GM19193 (cell line): ENCODE data around the gene STARD3NL.

Experiments
- POLR2A ChIP-seq: IDR thresholded peaks from 4 replicates; pipeline ENCODE4 v1.6.1; 2011; ENCODE audit not compliant: insufficient read depth, insufficient read length; ENCODE audit errors: extremely low read depth

The STARD3NL gene, protein sequence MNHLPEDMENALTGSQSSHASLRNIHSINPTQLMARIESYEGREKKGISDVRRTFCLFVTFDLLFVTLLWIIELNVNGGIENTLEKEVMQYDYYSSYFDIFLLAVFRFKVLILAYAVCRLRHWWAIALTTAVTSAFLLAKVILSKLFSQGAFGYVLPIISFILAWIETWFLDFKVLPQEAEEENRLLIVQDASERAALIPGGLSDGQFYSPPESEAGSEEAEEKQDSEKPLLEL

DNA sequence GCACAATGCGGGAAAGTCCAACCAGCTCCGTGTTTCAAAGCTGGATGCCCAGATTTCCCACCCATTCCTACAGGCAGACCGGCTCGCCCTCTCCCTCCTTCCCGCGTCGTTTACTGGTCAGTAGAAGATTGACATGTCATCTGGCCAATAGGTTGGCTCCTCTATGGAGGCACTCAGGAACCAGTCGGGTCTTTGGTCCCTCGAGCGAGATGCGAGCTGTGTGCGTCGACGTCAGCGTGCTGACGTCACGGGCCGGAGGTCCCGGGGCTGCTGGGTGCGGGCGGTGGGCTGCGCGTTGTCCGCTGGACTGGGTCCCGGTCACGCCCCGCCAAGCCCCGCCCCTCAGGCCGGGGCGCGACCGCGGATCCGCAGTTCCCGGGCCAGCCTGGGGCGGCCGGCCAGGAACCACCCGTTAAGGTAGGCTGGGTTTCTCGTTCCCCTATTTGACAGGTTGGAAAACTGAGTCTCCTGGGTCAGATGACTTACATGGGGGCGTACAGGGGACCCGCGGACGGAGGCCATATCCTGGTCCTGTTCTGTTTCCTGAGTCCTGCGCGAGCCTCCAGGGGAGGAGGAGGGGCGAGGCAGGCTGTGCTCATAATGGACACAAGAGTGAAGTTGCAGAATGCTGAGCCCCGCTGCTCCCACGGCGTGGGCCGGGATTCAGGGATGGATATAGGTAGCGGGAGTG is at the start of gene STARD3NL:
Gene STARD3NL, plus strand, starts transcription at position 242 of the 691 bp plus-strand sequence. CDS start 29,260 bp downstream, outside the sequence.
- TF ChIP-seq POLR2A: peak; percentile 68

DNA sequence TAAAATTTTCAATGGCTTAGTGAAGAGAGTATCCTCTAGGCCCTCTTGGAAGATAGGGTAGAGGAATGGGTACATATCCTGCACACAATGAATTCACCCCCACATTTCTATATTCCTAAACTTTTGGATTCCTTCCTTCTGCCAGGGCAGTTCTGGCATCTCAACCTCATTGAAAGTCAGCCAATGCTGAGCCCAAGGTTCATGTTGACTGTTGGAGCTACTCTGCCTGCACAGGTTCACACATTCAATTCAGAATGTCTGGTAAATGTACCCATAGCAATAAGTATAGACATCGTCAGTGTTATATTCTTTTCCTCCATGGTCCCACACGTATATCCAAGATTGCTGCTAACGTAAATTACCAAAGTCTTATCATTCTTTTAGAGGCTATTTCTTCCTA is 48.9 kb upstream of the STARD3NL start:
- TF ChIP-seq POLR2A: no peak

DNA sequence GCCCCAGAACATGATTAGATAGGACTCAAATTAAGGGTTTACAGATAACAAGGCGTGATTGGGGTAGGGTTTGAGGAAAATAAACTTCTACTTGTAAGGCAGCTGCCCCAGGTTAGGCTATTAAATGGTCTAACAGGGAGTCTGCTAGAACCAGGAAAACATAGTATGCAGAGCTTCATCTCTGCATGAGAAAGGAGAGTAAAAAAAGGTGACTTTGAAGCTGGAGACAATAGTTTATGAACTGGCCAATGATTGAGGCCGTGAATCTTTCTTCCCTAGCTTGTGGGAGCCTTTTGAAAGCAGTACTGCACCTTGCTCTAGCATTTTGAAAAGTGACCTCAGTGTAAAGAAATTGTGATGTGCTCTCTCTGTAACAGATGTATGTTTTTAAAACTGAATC is 48.5 kb upstream of the STARD3NL start:
- TF ChIP-seq POLR2A: no peak

DNA sequence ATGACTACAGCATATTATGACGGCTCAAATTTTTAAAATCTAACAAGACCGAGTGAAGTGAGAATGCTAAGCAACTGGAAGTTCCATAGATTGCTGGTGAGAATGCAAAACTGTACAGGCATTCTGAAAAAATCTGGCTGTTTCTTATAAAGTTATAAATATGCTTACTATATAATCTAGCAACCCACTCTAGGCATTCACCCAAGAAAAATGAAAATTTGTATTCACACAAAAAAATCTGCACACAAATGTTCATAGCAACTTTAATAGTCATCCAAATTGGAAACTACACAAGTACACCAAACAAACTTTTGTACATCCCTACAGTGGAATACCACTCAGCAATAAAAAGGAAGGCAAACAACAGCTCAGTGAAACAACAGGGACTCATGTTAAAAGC is 39.9 kb upstream of the STARD3NL start:
- no peak for TF ChIP-seq POLR2A

DNA sequence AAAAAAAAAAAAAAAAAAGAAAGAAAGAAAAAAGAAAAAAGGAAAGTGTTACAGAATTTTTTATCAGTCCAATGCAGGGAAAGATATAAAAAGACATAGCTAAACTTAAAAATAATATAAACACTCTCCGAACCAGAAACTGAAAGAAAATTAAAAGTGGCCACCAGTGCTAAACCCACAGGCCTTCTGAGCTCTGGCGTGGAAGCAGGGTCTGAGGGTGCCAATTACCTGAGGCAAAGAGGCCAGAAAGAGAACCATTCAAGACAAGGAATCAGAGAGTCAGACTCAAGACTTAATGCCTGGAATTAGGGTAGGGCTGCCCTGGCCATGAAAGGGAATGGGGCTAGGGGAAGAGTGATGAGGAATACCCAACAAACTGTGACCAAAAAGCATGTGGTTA is 36.9 kb upstream of the STARD3NL start:
- TF ChIP-seq POLR2A: no peak

DNA sequence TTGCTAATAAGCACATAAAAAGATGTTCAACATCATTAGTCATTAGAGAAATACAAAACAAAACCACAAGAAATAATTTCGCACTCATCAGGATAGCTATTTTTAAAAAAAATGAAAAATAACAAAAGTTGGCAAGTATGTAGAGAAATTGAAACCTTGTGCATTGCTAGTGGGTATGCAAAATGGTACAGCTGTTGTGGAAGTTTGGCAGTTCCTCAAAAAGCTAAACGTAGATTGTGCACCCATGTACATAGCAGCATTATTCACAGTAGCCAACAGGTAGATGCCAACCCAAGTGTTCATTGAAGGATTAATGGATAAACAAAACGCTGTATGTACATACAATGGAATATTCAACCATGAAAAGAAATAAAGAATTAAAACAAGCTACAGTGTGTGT is 35.3 kb upstream of the STARD3NL start:
- no peak for TF ChIP-seq POLR2A

DNA sequence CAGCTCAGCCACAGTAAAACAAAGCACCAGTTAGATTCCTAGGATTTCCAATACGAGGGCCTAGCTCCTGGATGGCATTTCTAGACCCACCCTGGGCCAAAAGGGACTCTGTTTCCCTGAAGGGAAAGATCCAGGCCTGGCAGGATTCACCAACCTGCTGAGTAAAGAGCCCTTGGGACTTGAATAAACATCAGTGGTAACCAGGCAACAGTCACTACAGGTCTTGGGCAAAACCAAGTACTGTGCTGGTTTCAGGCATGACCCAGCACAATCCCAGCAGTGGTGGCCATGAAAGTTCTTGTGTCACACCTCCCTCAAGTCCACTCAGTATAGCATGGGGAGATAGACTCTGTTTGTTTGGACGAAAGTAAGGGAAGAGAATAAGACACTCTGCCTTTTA is 31.0 kb upstream of the STARD3NL start:
- TF ChIP-seq POLR2A: no peak

DNA sequence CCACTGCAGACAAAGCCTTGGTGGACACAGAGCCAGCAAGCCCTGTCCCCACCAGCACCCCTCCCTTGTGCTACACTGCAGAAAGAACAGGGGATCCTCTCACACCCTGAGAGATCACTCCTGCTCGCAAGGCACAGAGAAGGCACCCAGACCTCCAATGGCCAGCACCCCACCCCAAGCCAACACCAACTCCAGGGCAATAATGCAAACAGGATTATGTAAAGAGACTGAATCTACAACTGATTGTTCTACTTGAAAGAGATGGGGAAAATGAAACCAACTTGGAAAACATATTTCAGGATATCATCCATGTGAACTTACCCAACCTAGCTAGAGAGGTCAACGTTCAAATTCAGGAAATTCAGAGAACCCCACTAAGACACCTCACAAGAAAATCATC is 26.5 kb upstream of the STARD3NL start:
- TF ChIP-seq POLR2A: no peak

DNA sequence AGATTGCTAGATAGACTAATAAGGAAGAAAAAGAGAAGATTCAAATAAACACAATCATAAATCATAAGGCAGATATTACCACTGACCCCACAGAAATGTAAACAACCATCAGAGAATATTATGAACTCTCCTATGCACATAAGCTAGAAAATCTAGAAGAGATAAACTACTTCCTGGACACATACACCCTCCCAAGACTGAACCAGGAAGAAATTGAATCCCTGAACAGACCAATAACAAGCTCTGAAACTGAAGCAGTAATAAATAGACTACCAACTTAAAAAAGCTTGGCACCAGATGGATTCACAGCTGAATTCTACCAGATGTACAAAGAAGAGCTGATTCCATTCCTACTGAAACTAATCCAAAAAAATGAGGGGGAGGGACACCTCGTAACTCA is 24.5 kb upstream of the STARD3NL start:
- TF ChIP-seq POLR2A: no peak

DNA sequence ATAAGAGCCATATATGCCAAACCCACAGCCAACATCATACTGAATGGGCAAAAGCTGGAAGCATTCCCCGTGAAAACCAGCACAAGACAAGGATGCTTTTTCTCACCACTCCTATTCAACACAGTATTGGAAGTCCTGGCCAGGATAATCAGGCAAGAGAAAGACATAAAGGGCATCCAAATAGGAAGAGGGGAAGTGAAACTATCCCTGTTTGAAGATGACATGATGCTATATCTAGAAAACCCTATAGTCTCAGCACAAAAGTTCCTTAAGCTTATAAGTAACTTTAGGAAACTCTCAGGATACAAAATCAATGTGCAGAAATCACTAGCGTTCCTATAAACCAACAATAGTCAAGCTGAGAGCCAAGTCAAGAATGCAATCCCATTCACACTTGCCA is 23.8 kb upstream of the STARD3NL start:
- no peak for TF ChIP-seq POLR2A

DNA sequence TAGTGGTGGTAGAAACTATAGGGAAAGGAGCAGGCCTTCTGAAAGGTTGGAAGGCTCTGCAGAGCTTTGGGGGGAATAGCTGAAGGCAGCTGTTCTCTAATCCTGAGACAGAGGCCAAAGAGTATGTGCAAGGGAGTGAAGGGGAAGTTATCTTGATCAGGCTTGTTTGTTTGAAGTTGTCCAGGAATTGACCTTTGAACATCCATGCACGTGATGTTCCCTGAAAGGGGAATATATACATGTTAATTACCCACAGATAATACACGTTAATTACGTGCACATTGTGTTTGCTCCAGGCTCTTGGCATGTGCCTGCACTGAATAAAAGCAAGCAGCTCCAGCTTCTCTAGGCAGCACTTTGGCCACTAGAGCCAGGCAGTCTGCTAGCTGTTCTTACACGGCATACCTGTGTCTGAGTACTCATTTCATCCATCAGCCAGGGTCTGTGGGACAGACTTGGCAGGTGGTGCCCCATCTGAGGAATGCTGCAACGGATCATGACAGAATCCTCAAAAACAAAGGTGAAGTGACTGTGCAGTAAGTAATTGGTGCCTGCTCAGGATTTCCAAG is 18.0 kb upstream of the STARD3NL start:
- no peak for TF ChIP-seq POLR2A

DNA sequence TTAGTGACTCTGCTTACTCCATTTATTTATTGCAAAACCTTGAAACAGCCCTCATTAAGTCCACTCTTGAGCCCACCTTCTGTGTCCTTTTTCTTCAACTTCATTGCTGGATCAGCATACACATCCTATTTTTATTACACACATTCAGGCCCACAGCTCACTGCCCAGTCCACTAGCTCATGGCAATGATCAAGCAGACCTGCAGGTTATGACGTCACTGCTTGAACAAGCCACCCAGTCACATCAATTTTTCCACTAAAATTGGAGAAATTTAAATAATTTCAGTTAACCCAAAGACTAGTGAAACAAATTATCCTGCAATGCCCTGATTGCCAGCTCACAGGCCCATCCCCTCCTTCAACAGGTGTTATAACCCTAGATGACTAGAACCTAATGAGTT is 16.0 kb upstream of the STARD3NL start:
- no peak for TF ChIP-seq POLR2A

DNA sequence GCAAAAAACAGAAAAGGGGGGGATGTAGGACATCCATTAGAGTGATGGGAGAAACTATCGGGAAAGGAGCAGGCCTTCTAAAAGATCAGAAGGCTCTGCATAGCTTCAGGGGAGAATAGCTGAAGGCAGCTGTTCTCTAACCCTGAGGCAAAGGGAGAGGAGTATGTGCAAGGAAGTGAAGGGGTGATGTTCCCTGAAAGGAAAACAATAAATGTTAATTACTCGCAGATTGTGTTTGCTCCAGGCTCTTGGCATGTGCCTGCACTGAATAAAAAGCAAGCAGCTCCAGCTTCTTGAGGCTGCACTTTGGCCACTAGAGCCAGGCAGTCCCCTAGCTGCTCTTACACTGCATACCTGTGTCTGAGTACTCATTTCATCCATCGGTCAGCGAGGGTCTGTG is 14.4 kb upstream of the STARD3NL start:
- no peak for TF ChIP-seq POLR2A

DNA sequence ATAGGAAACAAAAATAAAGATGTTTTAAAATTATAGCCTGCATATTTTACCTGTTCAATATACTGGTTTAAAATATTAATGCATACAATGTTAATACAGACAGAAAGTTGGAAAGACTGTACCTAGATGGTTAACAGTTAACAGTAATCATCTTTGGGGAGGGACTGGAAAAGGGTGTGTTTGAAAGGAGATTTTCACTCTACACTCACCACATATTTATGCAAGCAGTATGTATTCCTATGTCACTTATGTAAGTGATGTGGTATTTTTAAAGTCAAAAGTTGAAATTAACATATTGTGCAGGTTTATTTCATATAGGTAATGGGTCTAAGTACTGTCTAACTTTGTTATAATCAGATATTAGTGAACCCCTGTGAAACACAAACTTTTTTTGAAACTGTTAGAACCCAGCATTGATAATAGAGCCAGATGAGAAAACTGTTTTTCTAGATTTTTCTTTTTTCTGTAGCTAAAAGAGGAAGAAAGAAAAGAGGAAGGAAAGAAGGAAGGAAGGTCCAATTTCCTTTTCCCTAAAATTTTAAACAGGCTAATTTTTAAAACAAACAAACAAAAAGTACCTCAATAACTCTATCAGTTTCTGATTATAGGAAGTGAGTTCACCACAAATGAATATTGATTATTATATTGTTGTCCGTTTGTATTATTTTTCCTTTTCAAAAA is 9.0 kb upstream of the STARD3NL start:
- TF ChIP-seq POLR2A: no peak

DNA sequence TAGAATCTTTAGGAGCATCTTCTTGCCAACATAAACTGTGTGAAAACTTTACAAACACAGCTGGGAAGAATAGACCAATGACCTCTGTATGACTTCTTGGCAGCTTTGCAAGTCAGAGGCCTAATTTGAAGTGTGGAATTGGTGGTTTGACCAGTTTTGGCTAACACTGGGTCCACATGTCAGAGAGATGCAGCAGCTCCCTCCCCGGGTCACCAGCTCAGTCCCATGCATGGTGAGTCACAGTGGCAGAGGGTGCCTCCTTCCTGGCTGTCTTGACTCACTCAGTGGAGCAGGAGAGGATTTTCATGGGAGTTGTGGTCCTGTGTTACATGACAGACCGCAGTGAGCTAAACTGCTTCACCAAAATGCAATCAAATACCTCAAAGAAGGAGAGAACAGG is 8.2 kb upstream of the STARD3NL start:
- no peak for TF ChIP-seq POLR2A

DNA sequence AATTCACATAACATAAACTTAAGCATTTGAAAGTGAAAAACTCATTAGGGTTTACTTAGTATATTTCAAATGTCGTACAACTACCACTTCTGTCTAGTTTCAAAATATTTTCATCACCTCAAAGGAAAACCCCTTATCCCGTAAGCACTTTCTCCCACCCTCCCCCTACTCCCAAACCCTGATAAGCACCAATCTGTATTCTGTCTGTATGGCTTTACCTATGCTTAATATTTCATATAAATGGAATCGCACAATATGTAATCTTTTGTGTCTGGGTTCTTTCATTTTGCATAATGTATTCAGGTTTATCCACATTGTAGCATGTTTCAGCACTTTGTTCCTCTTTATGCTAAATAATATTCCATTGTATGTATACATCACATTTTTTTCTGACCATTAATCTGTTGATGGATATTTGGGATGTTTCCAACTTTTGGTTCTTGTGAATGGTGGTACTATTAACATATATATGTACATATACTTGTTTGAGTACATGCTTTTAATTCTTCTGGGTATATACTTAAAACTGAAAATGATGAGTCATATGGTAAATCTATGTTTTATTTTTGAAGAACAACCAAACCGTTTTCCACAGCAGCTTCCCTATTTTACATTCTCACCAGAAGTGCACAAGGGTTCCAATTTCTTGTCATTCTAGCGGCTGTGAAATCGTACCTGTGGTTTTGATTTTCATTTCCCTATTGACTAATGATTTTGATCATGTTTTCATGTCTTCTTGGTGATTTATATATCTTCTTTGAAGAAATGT is 6.2 kb upstream of the STARD3NL start:
- no peak for TF ChIP-seq POLR2A

DNA sequence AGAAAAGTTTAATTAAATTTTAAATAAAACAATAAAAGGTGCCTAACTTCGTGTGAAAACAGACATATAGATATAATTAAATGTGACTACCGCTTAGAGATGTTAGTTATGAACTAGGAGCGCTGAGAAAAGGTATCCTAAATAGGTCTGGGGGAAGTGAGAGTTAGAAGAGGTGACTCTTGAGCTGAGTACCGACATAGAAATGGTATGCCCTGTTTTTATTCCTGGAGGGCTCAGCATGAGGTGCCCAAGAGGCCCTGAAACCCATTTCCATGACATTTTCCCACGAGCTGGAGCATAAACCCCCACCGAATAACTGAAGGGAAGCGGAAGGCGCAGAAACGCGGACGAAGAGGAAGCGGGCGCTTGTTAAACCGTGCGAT is 433 bp upstream of the STARD3NL start:
- TF ChIP-seq POLR2A: no peak
